CD8-positive, alpha-beta memory T cell (primary cell): Measurements from ENCODE around the gene SNX8. TPM values are rescaled to one million over a fixed set of nuclear protein-coding genes. Genes with fewer than 3 reads are reported as not detected.
"Not testable (repeated sequence)": the region's sequence is repeated elsewhere in the genome, so short reads cannot be mapped to it uniquely, and the experiment has no call there.

Experiments used
- CTCF ChIA-PET: fragments of 350-600 bp; sonication (Branson Sonifier 250); formaldehyde crosslinking; loops from one replicate; lab custom pipeline; 2021; ENCODE audit warnings: antibody characterized with exemption; lab: Charles Lee
- POLR2A ChIA-PET: fragments of 350-600 bp; sonication (Branson Sonifier 250); formaldehyde crosslinking; loops from one replicate; lab custom pipeline; 2021; ENCODE audit warnings: antibody characterized with exemption; lab: Charles Lee
- DNase-seq, 5 donors: peaks; one replicate each; pipeline versions ENCODE4 v3.0.0 to v3.0.0-alpha.2; 2020 to 2022; ENCODE audit warnings: mixed read lengths in 1 of 5
- H3K27ac ChIP-seq: one replicate; pipeline ENCODE4 v1.7.0; 2013; ENCODE audit warnings: low read depth, mild to moderate bottlenecking, low read length, moderate library complexity
- H3K27me3 ChIP-seq: 2 replicates; pipeline ENCODE4 v1.7.0; 2013; ENCODE audit warnings: low read length, mild to moderate bottlenecking; ENCODE audit not compliant: insufficient read depth, poor library complexity, severe bottlenecking
- H3K36me3 ChIP-seq: 2 replicates; pipeline ENCODE4 v1.7.0; 2013; ENCODE audit warnings: mild to moderate bottlenecking, low read length, moderate library complexity; ENCODE audit not compliant: insufficient read depth
- H3K4me1 ChIP-seq: 2 replicates; pipeline ENCODE4 v1.7.0; 2013; ENCODE audit warnings: mild to moderate bottlenecking, low read length, moderate library complexity; ENCODE audit not compliant: insufficient read depth
- H3K4me3 ChIP-seq: 2 replicates; pipeline ENCODE4 v1.7.0; 2013; ENCODE audit warnings: mild to moderate bottlenecking, low read length
- H3K9me3 ChIP-seq: 2 replicates; pipeline ENCODE4 v1.7.0; 2013; ENCODE audit warnings: mild to moderate bottlenecking, low read length
- H3K27ac Mint-ChIP-seq, 8 donors: one replicate each; pipeline ENCODE4 v1.8.0; 2020 to 2021; ENCODE audit warnings: mixed read lengths in 8 of 8, mild to moderate bottlenecking in 6 of 8, inconsistent platforms in 3 of 8, moderate library complexity in 3 of 8
- H3K27me3 Mint-ChIP-seq, 2 donors: one replicate each; pipeline ENCODE4 v1.8.0; 2020 to 2021; ENCODE audit warnings: mixed read lengths in 2 of 2, mild to moderate bottlenecking in 1 of 2, moderate library complexity in 1 of 2
- H3K36me3 Mint-ChIP-seq, 3 donors: one replicate each; pipeline ENCODE4 v1.8.0; 2020 to 2021; ENCODE audit warnings: mixed read lengths in 3 of 3, inconsistent platforms in 1 of 3, mild to moderate bottlenecking in 1 of 3
- H3K4me1 Mint-ChIP-seq, 3 donors: one replicate each; pipeline ENCODE4 v1.8.0; 2020 to 2021; ENCODE audit warnings: mixed read lengths in 3 of 3, inconsistent platforms in 1 of 3, mild to moderate bottlenecking in 1 of 3
- H3K4me3 Mint-ChIP-seq, 7 donors: one replicate each; pipeline ENCODE4 v1.8.0; 2020 to 2021; ENCODE audit warnings: mixed read lengths in 7 of 7, mild to moderate bottlenecking in 6 of 7, moderate library complexity in 4 of 7, inconsistent platforms in 2 of 7
- H3K9me3 Mint-ChIP-seq, 5 donors: one replicate each; pipeline ENCODE4 v1.8.0; 2020 to 2022; ENCODE audit warnings: mixed read lengths in 5 of 5, mild to moderate bottlenecking in 3 of 5, moderate library complexity in 2 of 5, inconsistent platforms in 1 of 5
- polyA plus RNA-seq: library from polyadenylated mRNA; unstranded; fragments of 300-500 nt; fragmentation: Illumina TruSeq; gene quantifications from one replicate; pipeline ENCODE4 v1.2.3, GENCODE V29; 2021
- total RNA-seq, 2 experiments: library from RNA; stranded (reverse); gene quantifications; one replicate each; pipeline ENCODE4 v1.2.3, GENCODE V29; 2021

The SNX8 gene
- total and polyA plus RNA-seq, 3 experiments from 2014 or later = 6.5 to 42.3 (median 40.3) TPM

- Histone ChIP-seq H3K27me3 (no peaks in the 10 kb centered on the region), H3K4me3 (no peak overlapping the region), H3K9me3 (no peaks in the 10 kb centered on the region), H3K4me1 (no peaks in the 10 kb centered on the region), H3K27ac (no peak overlapping the region), H3K36me3 (no peaks in the 10 kb centered on the region)
- H3K27me3 Mint-ChIP-seq = no peaks in the 10 kb centered on the region
- H3K4me3 Mint-ChIP-seq = no peak overlapping the region
- H3K4me1 Mint-ChIP-seq = peaks cover 0 to 5% (median 0%) of the 10 kb centered on the region in 3 donors
- H3K36me3 Mint-ChIP-seq = peaks cover 0 to 20% (median 5%) of the 10 kb centered on the region in 3 donors
- no peaks in the 10 kb centered on the region for H3K9me3 Mint-ChIP-seq
- POLR2A ChIA-PET = no interaction called here
- CTCF ChIA-PET = no interaction called here
- no peak for DNase-seq
- no peak overlapping the region for H3K27ac Mint-ChIP-seq
Observed at GRCh38 chr7:2275101-2275500, 39.1 kb downstream of the SNX8 start.

GRCh38 chr7:2274666-2275065, 39.6 kb downstream of the SNX8 start:
- no peak for DNase-seq
- H3K36me3 Mint-ChIP-seq = peaks cover 0 to 20% (median 5%) of the 10 kb centered on the region in 3 donors
- H3K27ac ChIP-seq = no peak overlapping the region
- ChIA-PET POLR2A (no interaction called here), CTCF (no interaction called here)
- no peak overlapping the region for H3K4me3 Mint-ChIP-seq
- no peak overlapping the region for H3K4me3 ChIP-seq
- H3K4me1 ChIP-seq = no peaks in the 10 kb centered on the region
- H3K27ac Mint-ChIP-seq = no peak overlapping the region
- H3K9me3 Mint-ChIP-seq = no peaks in the 10 kb centered on the region
- peaks cover 0 to under 1% (median 0%) of the 10 kb centered on the region in 3 donors for H3K4me1 Mint-ChIP-seq
- H3K27me3 Mint-ChIP-seq = no peaks in the 10 kb centered on the region
- no peaks in the 10 kb centered on the region for H3K9me3 ChIP-seq
- H3K27me3 ChIP-seq = no peaks in the 10 kb centered on the region
- no peaks in the 10 kb centered on the region for H3K36me3 ChIP-seq

GRCh38 chr7:2273866-2274265, 40.4 kb downstream of the SNX8 start:
- ChIA-PET POLR2A (no interaction called here), CTCF (no interaction called here)
- peaks cover 0 to 20% (median 8%) of the 10 kb centered on the region in 3 donors for H3K36me3 Mint-ChIP-seq
- H3K4me1 ChIP-seq = no peaks in the 10 kb centered on the region
- no peak overlapping the region for H3K27ac Mint-ChIP-seq
- H3K27me3 ChIP-seq = no peaks in the 10 kb centered on the region
- H3K4me1 Mint-ChIP-seq = no peaks in the 10 kb centered on the region
- no peak overlapping the region for H3K27ac ChIP-seq
- H3K4me3 ChIP-seq = no peak overlapping the region
- H3K9me3 ChIP-seq = no peaks in the 10 kb centered on the region
- no peaks in the 10 kb centered on the region for H3K36me3 ChIP-seq
- no peaks in the 10 kb centered on the region for H3K27me3 Mint-ChIP-seq
- H3K9me3 Mint-ChIP-seq = no peaks in the 10 kb centered on the region
- no peak for DNase-seq
- no peak overlapping the region for H3K4me3 Mint-ChIP-seq

- no peaks in the 10 kb centered on the region for H3K36me3 ChIP-seq
- no peaks in the 10 kb centered on the region for H3K4me1 Mint-ChIP-seq
- DNase-seq = no peak
- H3K9me3 Mint-ChIP-seq = no peaks in the 10 kb centered on the region
- ChIA-PET POLR2A (no interaction called here), CTCF (no interaction called here)
- H3K27ac ChIP-seq = no peak overlapping the region
- no peak overlapping the region for H3K4me3 ChIP-seq
- no peaks in the 10 kb centered on the region for H3K4me1 ChIP-seq
- H3K4me3 Mint-ChIP-seq = no peak overlapping the region
- H3K27me3 ChIP-seq = no peaks in the 10 kb centered on the region
- H3K36me3 Mint-ChIP-seq = peaks cover 0 to 17% (median 8%) of the 10 kb centered on the region in 3 donors
- H3K27me3 Mint-ChIP-seq = no peaks in the 10 kb centered on the region
- no peak overlapping the region for H3K27ac Mint-ChIP-seq
- no peaks in the 10 kb centered on the region for H3K9me3 ChIP-seq
Observed at GRCh38 chr7:2272031-2272430, 42.2 kb downstream of the SNX8 start.

GRCh38 chr7:2271273-2272026, 42.8 kb downstream of the SNX8 start:
- no peak for DNase-seq
- no peaks in the 10 kb centered on the region for H3K9me3 Mint-ChIP-seq
- H3K4me3 Mint-ChIP-seq = no peak overlapping the region
- Histone ChIP-seq H3K4me3 (no peak overlapping the region), H3K9me3 (no peaks in the 10 kb centered on the region), H3K27me3 (no peaks in the 10 kb centered on the region), H3K4me1 (no peaks in the 10 kb centered on the region), H3K36me3 (no peaks in the 10 kb centered on the region), H3K27ac (no peak overlapping the region)
- no peaks in the 10 kb centered on the region for H3K4me1 Mint-ChIP-seq
- ChIA-PET CTCF (no interaction called here), POLR2A (no interaction called here)
- peaks cover 0 to 13% (median 8%) of the 10 kb centered on the region in 3 donors for H3K36me3 Mint-ChIP-seq
- no peaks in the 10 kb centered on the region for H3K27me3 Mint-ChIP-seq
- peak overlapping the region in 1 of 8 donors; percentile 43 for H3K27ac Mint-ChIP-seq

GRCh38 chr7:2270495-2270894, 43.7 kb downstream of the SNX8 start:
- ChIA-PET POLR2A (no interaction called here), CTCF (no interaction called here)
- Histone ChIP-seq H3K4me1 (no peaks in the 10 kb centered on the region), H3K9me3 (no peaks in the 10 kb centered on the region), H3K27me3 (no peaks in the 10 kb centered on the region), H3K36me3 (no peaks in the 10 kb centered on the region), H3K4me3 (no peak overlapping the region), H3K27ac (no peak overlapping the region)
- Mint-ChIP-seq H3K9me3 (no peaks in the 10 kb centered on the region), H3K4me1 (no peaks in the 10 kb centered on the region), H3K27ac (no peak overlapping the region), H3K4me3 (no peak overlapping the region), H3K36me3 (peaks cover 0 to 13% (median 9%) of the 10 kb centered on the region in 3 donors), H3K27me3 (no peaks in the 10 kb centered on the region)
- DNase-seq = no peak

- H3K4me3 ChIP-seq = no peak overlapping the region
- H3K27ac ChIP-seq = no peak overlapping the region
- CTCF ChIA-PET = no interaction called here
- peaks cover 0 to 13% (median 10%) of the 10 kb centered on the region in 3 donors for H3K36me3 Mint-ChIP-seq
- H3K4me3 Mint-ChIP-seq = no peak overlapping the region
- no peak for DNase-seq
- H3K27me3 Mint-ChIP-seq = no peaks in the 10 kb centered on the region
- no peaks in the 10 kb centered on the region for H3K36me3 ChIP-seq
- H3K9me3 Mint-ChIP-seq = no peaks in the 10 kb centered on the region
- POLR2A ChIA-PET = no interaction called here
- no peaks in the 10 kb centered on the region for H3K27me3 ChIP-seq
- no peaks in the 10 kb centered on the region for H3K4me1 Mint-ChIP-seq
- no peaks in the 10 kb centered on the region for H3K9me3 ChIP-seq
- no peaks in the 10 kb centered on the region for H3K4me1 ChIP-seq
- H3K27ac Mint-ChIP-seq = no peak overlapping the region
Observed at GRCh38 chr7:2269991-2270460, 44.2 kb downstream of the SNX8 start.

GRCh38 chr7:2269089-2269990, 44.9 kb downstream of the SNX8 start:
- H3K4me1 Mint-ChIP-seq, H3K4me1 ChIP-seq, H3K27ac Mint-ChIP-seq, H3K27me3 Mint-ChIP-seq, H3K9me3 Mint-ChIP-seq, H3K27me3 ChIP-seq, DNase-seq, H3K4me3 ChIP-seq, H3K27ac ChIP-seq, POLR2A ChIA-PET, H3K4me3 Mint-ChIP-seq, H3K36me3 ChIP-seq, H3K9me3 ChIP-seq, CTCF ChIA-PET: not testable (repeated sequence)
- H3K36me3 Mint-ChIP-seq = peaks cover under 1 to 12% (median 10%) of the 10 kb centered on the region in 3 donors
